B cell (primary cell): ENCODE measurements around the gene NOSIP. TPM values are rescaled to one million over a fixed set of nuclear protein-coding genes. Genes with fewer than 3 reads are reported as not detected.
A peak's percentile ranks its signal among the peaks of the same experiment; 100 is the strongest.

ENCODE experiments used
- ATAC-seq: fragments of 200-7000 bp; cut with Tn5 transposase; one replicate; pipeline ENCODE4 v1.10.0; 2021; ENCODE audit warnings: low read depth, mild to moderate bottlenecking, moderate number of reproducible peaks, moderate library complexity
- CTCF ChIA-PET: fragments of 350-600 bp; sonication (Branson Sonifier 250); formaldehyde crosslinking; loops from one replicate; lab custom pipeline; 2021; ENCODE audit warnings: antibody characterized with exemption, inconsistent platforms; lab: Charles Lee
- POLR2A ChIA-PET: fragments of 350-600 bp; sonication (Branson Sonifier 250); formaldehyde crosslinking; loops from one replicate; lab custom pipeline; 2021; ENCODE audit warnings: antibody characterized with exemption; lab: Charles Lee
- DNase-seq: peaks from one replicate; pipeline ENCODE4 v3.0.0; 2013
- H2AFZ ChIP-seq: 2 replicates; pipeline ENCODE4 v1.6.1; 2012; ENCODE audit warnings: mild to moderate bottlenecking, low read depth, low read length; ENCODE audit not compliant: insufficient read depth, poor library complexity, severe bottlenecking
- H3K27ac ChIP-seq, 2 donors: 1 replicate in 1 of 2; 2 replicates in 1 of 2; pipeline ENCODE4 v1.5.1; 2012 to 2013; ENCODE audit warnings: low read length in 2 of 2, mild to moderate bottlenecking in 2 of 2, moderate library complexity in 1 of 2
- H3K27me3 ChIP-seq, 4 experiments: fragments of 200-600 bp in 1 of 4; sonication (generic) in 1 of 4; replicated peaks in 1 of 4; 1 replicate in 2 of 4; 2 replicates in 2 of 4; pipeline versions ENCODE4 v1.6.1 to v1.7.0; 2013 to 2016; ENCODE audit warnings: low read length in 3 of 4, mild to moderate bottlenecking in 2 of 4, mixed read lengths in 1 of 4, moderate library complexity in 1 of 4; ENCODE audit not compliant: insufficient read depth in 4 of 4, control insufficient read depth in 3 of 4; ENCODE audit errors: control extremely low read depth in 1 of 4
- H3K36me3 ChIP-seq, 2 experiments: replicated peaks in 1 of 2; 1 replicate in 1 of 2; 2 replicates in 1 of 2; pipeline versions ENCODE4 v1.6.1 to v1.7.1; 2013; ENCODE audit warnings: low read length in 1 of 2; ENCODE audit not compliant: insufficient read depth in 2 of 2, control insufficient read depth in 1 of 2; ENCODE audit errors: control extremely low read depth in 1 of 2, extremely low read depth in 1 of 2
- H3K4me1 ChIP-seq, 2 donors: fragments of 200-600 bp in 1 of 2; sonication (generic) in 1 of 2; 1 replicate in 1 of 2; 2 replicates in 1 of 2; pipeline versions ENCODE4 v1.5.1 to v1.6.1; 2013 to 2017; ENCODE audit warnings: low read length in 2 of 2; ENCODE audit not compliant: control insufficient read depth in 2 of 2, insufficient read depth in 2 of 2
- H3K4me2 ChIP-seq: replicated peaks from 2 replicates; pipeline ENCODE3; 2012; ENCODE audit warnings: mild to moderate bottlenecking, low read depth, low read length; ENCODE audit not compliant: poor library complexity, severe bottlenecking
- H3K4me3 ChIP-seq, 5 experiments: fragments of 200-600 bp in 1 of 5; sonication (generic) in 1 of 5; 1 replicate in 3 of 5; 2 replicates in 2 of 5; pipeline versions ENCODE4 v1.5.1 to v1.7.0; 2011 to 2016; ENCODE audit warnings: low read length in 4 of 5, mild to moderate bottlenecking in 4 of 5, low read depth in 2 of 5, control low read depth in 1 of 5, moderate library complexity in 1 of 5; ENCODE audit not compliant: insufficient read depth in 1 of 5; ENCODE audit errors: control extremely low read depth in 1 of 5, extremely low read depth in 1 of 5
- H3K79me2 ChIP-seq: fragments of 200-600 bp; sonication (generic); one replicate; pipeline ENCODE4 v1.6.0; 2016; ENCODE audit warnings: low read length; ENCODE audit not compliant: control insufficient read depth, insufficient read depth
- H3K9ac ChIP-seq: fragments of 200-600 bp; sonication (generic); 2 replicates; pipeline ENCODE4 v1.6.1; 2017; ENCODE audit warnings: mild to moderate bottlenecking, low read length, moderate library complexity
- H3K9me3 ChIP-seq, 3 donors: one replicate each; pipeline versions ENCODE4 v1.6.1 to v1.7.1; 2013; ENCODE audit warnings: low read length in 2 of 3; ENCODE audit not compliant: control insufficient read depth in 2 of 3, insufficient read depth in 1 of 3; ENCODE audit errors: control extremely low read depth in 1 of 3
- H4K20me1 ChIP-seq: 2 replicates; pipeline ENCODE4 v1.6.0; 2012; ENCODE audit warnings: mild to moderate bottlenecking, low read length; ENCODE audit not compliant: insufficient read depth, control insufficient read depth, poor library complexity, severe bottlenecking
- H3K27ac Mint-ChIP-seq: one replicate; pipeline ENCODE4 v1.8.0; 2021; ENCODE audit warnings: mixed read lengths
- H3K27me3 Mint-ChIP-seq: one replicate; pipeline ENCODE4 v1.8.0; 2021; ENCODE audit warnings: mixed read lengths
- H3K4me1 Mint-ChIP-seq: one replicate; pipeline ENCODE4 v1.8.0; 2021; ENCODE audit warnings: mixed read lengths
- H3K4me3 Mint-ChIP-seq: one replicate; pipeline ENCODE4 v1.8.0; 2021; ENCODE audit warnings: mixed read lengths
- H3K9me3 Mint-ChIP-seq: one replicate; pipeline ENCODE4 v1.8.0; 2022; ENCODE audit warnings: mixed read lengths; ENCODE audit not compliant: insufficient read depth
- CTCF ChIP-seq: fragments of 200-600 bp; IDR thresholded peaks from one replicate; pipeline ENCODE4 v1.8.0; 2022; ENCODE audit warnings: antibody characterized with exemption, mild to moderate bottlenecking
- EZH2 ChIP-seq: IDR thresholded peaks from 2 replicates; pipeline ENCODE4 v1.6.1; 2012; ENCODE audit warnings: borderline replicate concordance, low read depth, mild to moderate bottlenecking, moderate library complexity, low read length; ENCODE audit not compliant: insufficient read depth, poor library complexity, severe bottlenecking
- WGBS: methylation state at CpG from one replicate; pipeline ENCODE4 v1.1.5; 2013; ENCODE audit warnings: missing lambda C conversion rate; ENCODE audit not compliant: insufficient coverage; 5-methylcytosine and 5-hydroxymethylcytosine counted together
- intact Hi-C: fragments of 100-400 bp; cut with micrococcal nuclease; formaldehyde crosslinking; loops from one replicate; pipeline ENCODE4 v1.10.0; 2022
- polyA plus RNA-seq: library from polyadenylated mRNA; depleted of rRNA; stranded (reverse); fragments of >200 nt; gene quantifications from 2 replicates; pipeline ENCODE4 v1.2.3, GENCODE V29; 2012
- total RNA-seq, 2 donors: library from RNA; stranded (reverse); fragments of 120-200 nt in 1 of 2; gene quantifications; 1 replicate in 1 of 2; 2 replicates in 1 of 2; pipeline versions ENCODE4 v1.2.3 to v1.2.4, GENCODE V29; 2013 to 2022

The NOSIP gene
- total and polyA plus RNA-seq, 2 donors (not counting 1 experiment from before 2014, with no cell fraction given), result 55.5 to 135 TPM

GRCh38 chr19:49507803-49508494 lies 72.4 kb downstream of the NOSIP start:
- no peaks in the 10 kb centered on the region for H4K20me1 ChIP-seq
- intact Hi-C loops, result no loop called here
- TF ChIP-seq CTCF, result no peak
- no peak for TF ChIP-seq EZH2
- POLR2A ChIA-PET, result interaction anchor here (0.6 kb wide), 1 partner anchor 168 kb away, joined by 3 read pairs; no protein-coding TSS in a partner anchor
- CTCF ChIA-PET, result interaction anchor here (0.9 to 2.3 kb wide), 6 partner anchors 22 to 167 kb away, joined by 3 to 6 read pairs (median 3); partner anchors contain the start of gene FLT3LG
- no peaks in the 10 kb centered on the region for H3K9me3 Mint-ChIP-seq
- DNase-seq (no peak), ATAC-seq (no peak)
- no peak overlapping the region for H2AFZ ChIP-seq
- no peak overlapping the region for H3K27ac ChIP-seq
- H3K4me3 Mint-ChIP-seq, result no peak overlapping the region
- 85% methylated on average over 5 of the region's 12 CpGs for WGBS
- peaks cover 28% of the 10 kb centered on the region for H3K4me1 Mint-ChIP-seq
- no peaks in the 10 kb centered on the region for H3K9me3 ChIP-seq
- no peak overlapping the region for H3K9ac ChIP-seq
- H3K27me3 ChIP-seq, result no peaks in the 10 kb centered on the region
- H3K4me3 ChIP-seq, result no peak overlapping the region
- H3K27ac Mint-ChIP-seq, result no peak overlapping the region
- H3K36me3 ChIP-seq, result no peaks in the 10 kb centered on the region
- peaks cover 23 to 32% of the 10 kb centered on the region in 2 donors for H3K4me1 ChIP-seq
- H3K4me2 ChIP-seq, result no peak overlapping the region
- no peaks in the 10 kb centered on the region for H3K79me2 ChIP-seq
- H3K27me3 Mint-ChIP-seq, result no peaks in the 10 kb centered on the region

GRCh38 chr19:49506575-49507105 lies 73.7 kb downstream of the NOSIP start:
- no peaks in the 10 kb centered on the region for H3K27me3 Mint-ChIP-seq
- H3K4me3 Mint-ChIP-seq, result no peak overlapping the region
- Histone ChIP-seq H3K27me3 (no peaks in the 10 kb centered on the region), H3K4me3 (no peak overlapping the region), H4K20me1 (no peaks in the 10 kb centered on the region), H3K79me2 (no peaks in the 10 kb centered on the region), H3K4me2 (peak overlapping the region; percentile 23), H3K9ac (no peak overlapping the region), H3K36me3 (no peaks in the 10 kb centered on the region), H2AFZ (no peak overlapping the region), H3K4me1 (peaks cover 20 to 34% of the 10 kb centered on the region in 2 donors), H3K27ac (no peak overlapping the region), H3K9me3 (no peaks in the 10 kb centered on the region)
- TF ChIP-seq EZH2 (no peak), CTCF (peak; percentile 77)
- ChIA-PET CTCF (interaction anchor here (0.6 to 5.3 kb wide), 13 partner anchors 9 to 193 kb away, joined by 3 to 50 read pairs (median 4); partner anchors contain the start of genes PRMT1 and RCN3), POLR2A (interaction anchor here (0.5 kb wide), 1 partner anchor 157 kb away, joined by 5 read pairs; no protein-coding TSS in a partner anchor)
- DNase-seq (peak; percentile 84), ATAC-seq (peak; percentile 82)
- peaks cover 30% of the 10 kb centered on the region for H3K4me1 Mint-ChIP-seq
- peak overlapping the region; percentile 71 for H3K27ac Mint-ChIP-seq
- intact Hi-C loops, result loop anchor here (1.0 kb wide), 2 partner anchors 41 to 64 kb away; no protein-coding TSS in a partner anchor
- WGBS, result 27% methylated on average over 6 of the region's 8 CpGs
- no peaks in the 10 kb centered on the region for H3K9me3 Mint-ChIP-seq
